ENCODE results near the gene MRPL49. TPM values are rescaled to one million over a fixed set of nuclear protein-coding genes. Genes with fewer than 3 reads are reported as not detected.

MRPL49 gene
- total and polyA plus RNA-seq, 9 of the 15 experiments (the other 6 are each of a cell fraction or from before 2014, with no cell fraction given): 74.3 to 132 (median 91.2) TPM

GRCh38 chr11:65150509-65151299, 28.6 kb downstream of the MRPL49 start (continued):
- no peak for TF ChIP-seq ZNF584 (CRISPR knock-in tag; IDR thresholded peaks at IDR 0.05; ENCODE audit: low read depth)
- 0 out of 2 replicates have a peak, but pooled peaks have one; percentile 74 for TF ChIP-seq GATAD2A (IDR thresholded peaks at IDR 0.05)
- 0 out of 2 replicates have a peak, but pooled peaks have one; percentile 51 for TF ChIP-seq GTF2E2 (tag; IDR thresholded peaks at IDR 0.05)
- TF ChIP-seq RBM15 (IDR thresholded peaks at IDR 0.05; ENCODE audit: insufficient read depth, low read length): no peak
- 0 out of 2 replicates have a peak, but pooled peaks have one; percentile 18 for TF ChIP-seq ZNF175 (CRISPR knock-in tag; IDR thresholded peaks at IDR 0.05; ENCODE audit: low read depth)
- TF ChIP-seq SMAD4 (CRISPR knock-in tag; conservative IDR thresholded peaks at IDR 0.05): peak; percentile 57
- TF ChIP-seq ZKSCAN1 (IDR thresholded peaks at IDR 0.05; ENCODE audit: low read depth, low read length): no peak
- TF ChIP-seq REST (IDR thresholded peaks at IDR 0.05; ENCODE audit: borderline replicate concordance): no peak
- no peak for TF ChIP-seq REST (CRISPR knock-in tag; IDR thresholded peaks at IDR 0.05; ENCODE audit: low read depth)
- no peak for TF ChIP-seq ZNF518B (CRISPR knock-in tag; IDR thresholded peaks at IDR 0.05)
- 0 out of 2 replicates have a peak, but pooled peaks have one; percentile 8 for TF ChIP-seq EGR1 (conservative IDR thresholded peaks at IDR 0.05)
- no peak for TF ChIP-seq ZHX1 (conservative IDR thresholded peaks at IDR 0.05; ENCODE audit: low read length)
